Measurements from ENCODE around the gene FSIP1. TPM values are rescaled to one million over a fixed set of nuclear protein-coding genes. Genes with fewer than 3 reads are reported as not detected.

Gene FSIP1
- total RNA-seq, 1 donor = 3.6 TPM

GRCh38 chr15:39613861-39614260 is 168.8 kb downstream of the FSIP1 start:
- H3K4me3 ChIP-seq (ENCODE audit: insufficient read depth, low read length) = no peak overlapping the region
- H3K36me3 ChIP-seq (ENCODE audit: insufficient read depth, low read length) = no peaks in the 10 kb centered on the region
- no peak for DNase-seq (ENCODE audit: insufficient read length, low spot score, missing footprints)
- H3K9me3 ChIP-seq (ENCODE audit: low read depth, low read length) = no peaks in the 10 kb centered on the region
- H3K4me1 ChIP-seq (ENCODE audit: insufficient read depth, low read length) = no peaks in the 10 kb centered on the region
- no peaks in the 10 kb centered on the region for H4K20me1 ChIP-seq (ENCODE audit: insufficient read depth, low read length)
- H3K27ac ChIP-seq (ENCODE audit: low read depth, low read length) = no peak overlapping the region
- no peak for TF ChIP-seq CTCF (IDR thresholded peaks at IDR 0.05; ENCODE audit: extremely low read depth, low read depth, low read length)
- no peaks in the 10 kb centered on the region for H3K79me2 ChIP-seq (ENCODE audit: insufficient read depth, low read length)
- H3K27me3 ChIP-seq (ENCODE audit: insufficient read depth, low read length) = no peaks in the 10 kb centered on the region
- H2AFZ ChIP-seq (ENCODE audit: low read length) = no peak overlapping the region
- H3K4me2 ChIP-seq (ENCODE audit: insufficient read depth, low read length) = no peak overlapping the region

GRCh38 chr15:39613271-39613670 is 169.4 kb downstream of the FSIP1 start:
- no peak overlapping the region for H2AFZ ChIP-seq (ENCODE audit: low read length)
- H3K4me1 ChIP-seq (ENCODE audit: insufficient read depth, low read length) = no peaks in the 10 kb centered on the region
- H3K36me3 ChIP-seq (ENCODE audit: insufficient read depth, low read length) = no peaks in the 10 kb centered on the region
- H3K9me3 ChIP-seq (ENCODE audit: low read depth, low read length) = no peaks in the 10 kb centered on the region
- H3K27me3 ChIP-seq (ENCODE audit: insufficient read depth, low read length) = no peaks in the 10 kb centered on the region
- no peak overlapping the region for H3K4me2 ChIP-seq (ENCODE audit: insufficient read depth, low read length)
- H3K79me2 ChIP-seq (ENCODE audit: insufficient read depth, low read length) = no peaks in the 10 kb centered on the region
- H4K20me1 ChIP-seq (ENCODE audit: insufficient read depth, low read length) = no peaks in the 10 kb centered on the region
- no peak overlapping the region for H3K27ac ChIP-seq (ENCODE audit: low read depth, low read length)
- no peak overlapping the region for H3K4me3 ChIP-seq (ENCODE audit: insufficient read depth, low read length)
- DNase-seq (ENCODE audit: insufficient read length, low spot score, missing footprints) = no peak
- no peak for TF ChIP-seq CTCF (IDR thresholded peaks at IDR 0.05; ENCODE audit: extremely low read depth, low read depth, low read length)

DNA sequence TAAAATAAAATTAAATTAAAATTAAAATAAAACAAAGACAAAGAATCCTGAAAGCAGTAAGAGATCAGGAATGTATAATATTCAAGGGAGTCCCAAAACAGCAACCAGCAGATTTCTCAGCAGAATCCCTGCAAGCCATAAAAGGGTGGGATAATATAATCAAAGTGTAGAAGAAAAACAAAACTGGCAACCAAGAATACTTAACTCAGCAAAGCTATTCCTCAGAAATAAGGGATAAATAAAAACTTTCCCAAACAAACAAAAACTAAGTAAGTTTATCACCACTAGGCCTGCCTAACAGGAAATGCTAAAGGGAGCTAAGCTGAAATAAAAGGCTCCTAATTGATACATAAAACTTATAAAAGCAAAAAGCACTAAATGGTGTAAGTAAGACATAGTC is 172.0 kb downstream of the FSIP1 start:
- Histone ChIP-seq H3K9me3 (ENCODE audit: low read depth, low read length) (no peaks in the 10 kb centered on the region), H2AFZ (ENCODE audit: low read length) (no peak overlapping the region), H3K36me3 (ENCODE audit: insufficient read depth, low read length) (no peaks in the 10 kb centered on the region), H3K27me3 (ENCODE audit: insufficient read depth, low read length) (no peaks in the 10 kb centered on the region), H3K4me1 (ENCODE audit: insufficient read depth, low read length) (no peaks in the 10 kb centered on the region), H3K27ac (ENCODE audit: low read depth, low read length) (no peak overlapping the region), H4K20me1 (ENCODE audit: insufficient read depth, low read length) (no peaks in the 10 kb centered on the region), H3K4me3 (ENCODE audit: insufficient read depth, low read length) (no peak overlapping the region), H3K4me2 (ENCODE audit: insufficient read depth, low read length) (no peak overlapping the region), H3K79me2 (ENCODE audit: insufficient read depth, low read length) (no peaks in the 10 kb centered on the region)
- no peak for DNase-seq (ENCODE audit: insufficient read length, low spot score, missing footprints)
- no peak for TF ChIP-seq CTCF (IDR thresholded peaks at IDR 0.05; ENCODE audit: extremely low read depth, low read depth, low read length)

DNA sequence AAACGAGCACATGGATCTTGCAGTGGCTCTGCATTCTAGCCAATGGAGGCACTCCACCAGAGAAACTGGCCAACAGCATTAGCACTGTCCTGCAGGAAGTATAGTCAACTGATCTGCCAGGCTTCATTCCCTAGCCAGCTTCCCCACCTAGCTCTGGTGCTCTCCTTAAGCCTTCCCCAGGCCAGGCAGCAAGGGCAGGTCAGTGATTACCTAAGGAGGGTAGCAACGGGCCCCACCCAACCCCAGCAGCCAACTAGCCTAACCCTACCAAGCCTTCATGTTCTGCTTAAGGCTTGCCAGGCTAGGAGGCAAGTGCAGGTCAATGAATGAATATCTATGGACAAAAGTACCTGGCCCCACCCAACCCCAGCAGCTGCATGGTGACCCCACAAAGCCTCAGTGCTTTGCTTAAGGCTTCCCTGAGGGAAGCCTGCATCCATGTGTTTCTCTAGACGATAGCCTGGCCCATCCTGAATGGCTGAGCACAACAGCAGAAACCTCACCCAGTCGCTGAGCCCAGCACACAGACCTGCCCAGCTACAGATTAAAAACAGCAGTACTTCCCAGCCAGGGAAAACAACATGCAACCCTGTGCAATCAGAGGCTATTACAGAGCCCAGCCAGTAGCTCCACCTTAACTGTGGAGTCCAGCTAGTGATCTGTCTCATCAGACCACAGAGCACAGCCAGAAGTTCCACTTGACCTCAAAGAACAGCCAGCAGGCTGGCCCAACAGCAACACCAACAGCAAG is 173.3 kb downstream of the FSIP1 start:
- H3K4me1 ChIP-seq (ENCODE audit: insufficient read depth, low read length) = no peaks in the 10 kb centered on the region
- no peak for TF ChIP-seq CTCF (IDR thresholded peaks at IDR 0.05; ENCODE audit: extremely low read depth, low read depth, low read length)
- H3K9me3 ChIP-seq (ENCODE audit: low read depth, low read length) = no peaks in the 10 kb centered on the region
- no peak overlapping the region for H3K27ac ChIP-seq (ENCODE audit: low read depth, low read length)
- no peaks in the 10 kb centered on the region for H3K79me2 ChIP-seq (ENCODE audit: insufficient read depth, low read length)
- H2AFZ ChIP-seq (ENCODE audit: low read length) = no peak overlapping the region
- no peak overlapping the region for H3K4me3 ChIP-seq (ENCODE audit: insufficient read depth, low read length)
- H4K20me1 ChIP-seq (ENCODE audit: insufficient read depth, low read length) = no peaks in the 10 kb centered on the region
- no peaks in the 10 kb centered on the region for H3K36me3 ChIP-seq (ENCODE audit: insufficient read depth, low read length)
- H3K27me3 ChIP-seq (ENCODE audit: insufficient read depth, low read length) = no peaks in the 10 kb centered on the region
- DNase-seq (ENCODE audit: insufficient read length, low spot score, missing footprints) = no peak
- H3K4me2 ChIP-seq (ENCODE audit: insufficient read depth, low read length) = no peak overlapping the region

All from osteoblast (primary cell).